ENCODE data around the gene TSPYL4. TPM values are rescaled to one million over a fixed set of nuclear protein-coding genes. Genes with fewer than 3 reads are reported as not detected.

TSPYL4 gene
- total RNA-seq, 3 donors from 2014 or later: 15.2 to 22.2 (median 19.0) TPM

DNA sequence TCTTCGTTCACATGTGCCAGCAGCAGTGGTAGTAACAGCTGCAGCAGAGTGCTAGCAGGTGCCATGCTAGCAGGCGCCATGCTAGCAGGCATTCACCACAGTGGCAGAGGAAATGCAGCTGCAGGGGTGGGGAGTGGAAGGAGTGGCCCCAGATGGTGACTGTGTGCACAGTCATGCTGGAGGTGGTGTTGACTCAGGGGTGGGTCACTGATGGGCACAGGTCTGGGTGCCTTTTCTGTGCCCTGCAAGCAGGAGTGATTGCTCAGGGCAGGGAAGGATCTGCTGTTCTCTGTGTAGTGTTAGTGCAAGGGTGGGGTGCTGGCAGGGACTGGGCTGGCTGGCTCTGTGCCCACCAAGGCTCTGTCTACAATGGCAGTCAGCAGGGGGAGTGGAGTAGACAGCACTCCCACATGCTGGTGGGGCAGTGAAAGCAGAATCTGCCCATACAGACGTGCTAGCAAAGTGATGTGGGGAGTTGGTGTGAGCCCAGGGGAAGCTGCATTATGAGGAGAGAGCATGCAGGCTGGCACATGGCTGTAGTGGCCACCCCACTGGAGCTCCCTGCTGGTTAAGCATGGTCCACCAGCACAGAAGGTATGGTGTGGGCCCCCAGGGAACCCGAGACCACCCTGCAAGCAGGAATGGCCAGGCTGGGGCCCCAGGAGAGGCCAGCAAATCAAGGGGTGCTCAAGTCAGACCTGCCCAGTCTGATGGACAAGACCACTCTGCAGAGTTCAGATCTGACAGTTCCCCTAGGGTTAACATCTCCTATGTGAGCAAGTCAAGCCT is 11.4 kb upstream of the TSPYL4 start:
- TF ChIP-seq POLR2A (IDR thresholded peaks at IDR 0.05) (no peak), POLR2AphosphoS5 (IDR thresholded peaks at IDR 0.05) (no peak)
- TF ChIP-seq, protein P1, sequence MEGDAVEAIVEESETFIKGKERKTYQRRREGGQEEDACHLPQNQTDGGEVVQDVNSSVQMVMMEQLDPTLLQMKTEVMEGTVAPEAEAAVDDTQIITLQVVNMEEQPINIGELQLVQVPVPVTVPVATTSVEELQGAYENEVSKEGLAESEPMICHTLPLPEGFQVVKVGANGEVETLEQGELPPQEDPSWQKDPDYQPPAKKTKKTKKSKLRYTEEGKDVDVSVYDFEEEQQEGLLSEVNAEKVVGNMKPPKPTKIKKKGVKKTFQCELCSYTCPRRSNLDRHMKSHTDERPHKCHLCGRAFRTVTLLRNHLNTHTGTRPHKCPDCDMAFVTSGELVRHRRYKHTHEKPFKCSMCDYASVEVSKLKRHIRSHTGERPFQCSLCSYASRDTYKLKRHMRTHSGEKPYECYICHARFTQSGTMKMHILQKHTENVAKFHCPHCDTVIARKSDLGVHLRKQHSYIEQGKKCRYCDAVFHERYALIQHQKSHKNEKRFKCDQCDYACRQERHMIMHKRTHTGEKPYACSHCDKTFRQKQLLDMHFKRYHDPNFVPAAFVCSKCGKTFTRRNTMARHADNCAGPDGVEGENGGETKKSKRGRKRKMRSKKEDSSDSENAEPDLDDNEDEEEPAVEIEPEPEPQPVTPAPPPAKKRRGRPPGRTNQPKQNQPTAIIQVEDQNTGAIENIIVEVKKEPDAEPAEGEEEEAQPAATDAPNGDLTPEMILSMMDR (IDR thresholded peaks at IDR 0.05): no peak
- intact Hi-C loops (cut with DNase I; ENCODE audit: low total_unique reads): no loop called here
- no peak for DNase-seq (ENCODE audit: low spot score in 2 of 2)

DNA sequence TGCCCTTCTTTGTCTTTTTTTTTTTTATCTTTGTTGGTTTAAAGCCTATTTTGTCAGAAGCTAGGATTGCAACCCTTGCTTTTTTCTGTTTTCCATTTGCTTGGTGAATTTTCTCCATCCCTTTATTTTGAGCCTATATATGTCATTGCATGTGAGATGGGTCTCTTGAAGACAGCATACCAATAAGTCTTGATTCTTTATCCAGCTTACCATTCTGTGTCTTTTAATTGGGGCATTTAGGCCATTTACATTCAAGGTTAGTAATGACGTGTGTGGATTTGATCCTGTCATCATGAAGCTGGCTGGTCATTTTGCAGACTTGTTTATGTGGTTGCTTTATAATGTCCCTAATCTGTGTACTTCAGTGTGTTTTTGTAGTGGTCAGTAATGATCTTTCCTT is 9.5 kb upstream of the TSPYL4 start:
- Histone ChIP-seq H3K27ac (no peak overlapping the region), H3K27me3 (no peaks in the 10 kb centered on the region), H3K4me1 (no peaks in the 10 kb centered on the region), H3K9me3 (peaks cover 0 to 4% of the 10 kb centered on the region in 2 donors), H3K36me3 (no peaks in the 10 kb centered on the region), H3K4me3 (no peak overlapping the region)
- DNase-seq (ENCODE audit: low spot score in 2 of 2): no peak
- intact Hi-C loops (cut with DNase I; ENCODE audit: low total_unique reads): no loop called here
- TF ChIP-seq POLR2A (IDR thresholded peaks at IDR 0.05) (no peak), POLR2AphosphoS5 (IDR thresholded peaks at IDR 0.05) (no peak)
- TF ChIP-seq, protein P1 (IDR thresholded peaks at IDR 0.05): no peak

More for the DNA sequence above, 11.4 kb upstream of the TSPYL4 start:
- Histone ChIP-seq H3K4me3 (no peak overlapping the region), H3K36me3 (no peaks in the 10 kb centered on the region), H3K4me1 (no peaks in the 10 kb centered on the region), H3K9me3 (peaks cover 0 to 4% of the 10 kb centered on the region in 2 donors), H3K27me3 (no peaks in the 10 kb centered on the region), H3K27ac (no peak overlapping the region)

DNA sequence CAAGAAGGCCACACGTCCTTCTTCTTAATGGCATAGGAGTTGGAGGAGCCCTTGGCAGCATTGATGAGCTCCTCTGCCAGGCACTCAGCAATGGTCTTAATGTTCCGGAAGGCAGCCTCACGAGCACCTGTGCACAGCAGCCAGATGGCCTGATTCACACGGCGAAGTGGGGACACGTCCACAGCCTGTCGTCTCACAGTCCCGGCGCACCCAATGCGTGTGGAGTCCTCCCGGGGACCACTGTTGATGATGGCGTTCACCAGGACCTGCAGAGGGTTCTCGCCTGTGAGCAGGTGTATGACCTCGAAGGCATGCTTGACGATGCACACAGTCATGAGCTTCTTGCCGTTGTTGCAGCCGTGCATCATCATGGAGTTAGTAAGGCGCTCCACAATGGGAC is 4.6 kb upstream of the TSPYL4 start:
- Histone ChIP-seq H3K27me3 (no peaks in the 10 kb centered on the region), H3K27ac (no peak overlapping the region), H3K36me3 (no peaks in the 10 kb centered on the region), H3K9me3 (no peaks in the 10 kb centered on the region), H3K4me3 (no peak overlapping the region), H3K4me1 (no peaks in the 10 kb centered on the region)
- TF ChIP-seq POLR2AphosphoS5 (IDR thresholded peaks at IDR 0.05) (no peak), POLR2A (IDR thresholded peaks at IDR 0.05) (no peak)
- TF ChIP-seq, protein P1 (IDR thresholded peaks at IDR 0.05): no peak
- no peak for DNase-seq (ENCODE audit: low spot score in 2 of 2)
- intact Hi-C loops (cut with DNase I; ENCODE audit: low total_unique reads): no loop called here

DNA sequence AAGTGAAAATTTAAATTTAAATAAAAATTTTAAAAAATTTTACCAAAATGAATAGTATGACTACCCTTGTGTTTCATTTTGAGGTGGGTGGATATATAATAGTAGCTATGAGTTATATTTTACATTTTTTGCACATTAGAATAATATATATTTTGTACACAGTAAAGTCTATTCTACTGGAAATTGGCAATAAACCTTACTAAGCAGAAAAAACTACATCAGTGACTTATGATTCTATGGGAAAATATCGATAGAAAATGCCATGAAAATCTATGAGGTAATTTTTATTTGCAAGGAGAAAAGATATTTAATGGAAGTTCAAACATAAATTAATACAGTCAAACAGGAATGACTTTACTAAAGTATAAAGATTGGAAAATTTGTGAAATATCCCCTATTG is 2.8 kb upstream of the TSPYL4 start:
- H3K9me3 ChIP-seq: no peaks in the 10 kb centered on the region
- intact Hi-C loops (cut with DNase I; ENCODE audit: low total_unique reads): no loop called here
- no peak for DNase-seq (ENCODE audit: low spot score in 2 of 2)
- no peak overlapping the region for H3K27ac ChIP-seq
- H3K36me3 ChIP-seq: no peaks in the 10 kb centered on the region
- TF ChIP-seq POLR2A (IDR thresholded peaks at IDR 0.05) (no peak), POLR2AphosphoS5 (IDR thresholded peaks at IDR 0.05) (no peak)
- TF ChIP-seq, protein P1 (IDR thresholded peaks at IDR 0.05): no peak
- no peaks in the 10 kb centered on the region for H3K27me3 ChIP-seq
- no peak overlapping the region for H3K4me3 ChIP-seq
- peaks cover 0 to 8% of the 10 kb centered on the region in 2 donors for H3K4me1 ChIP-seq

DNA sequence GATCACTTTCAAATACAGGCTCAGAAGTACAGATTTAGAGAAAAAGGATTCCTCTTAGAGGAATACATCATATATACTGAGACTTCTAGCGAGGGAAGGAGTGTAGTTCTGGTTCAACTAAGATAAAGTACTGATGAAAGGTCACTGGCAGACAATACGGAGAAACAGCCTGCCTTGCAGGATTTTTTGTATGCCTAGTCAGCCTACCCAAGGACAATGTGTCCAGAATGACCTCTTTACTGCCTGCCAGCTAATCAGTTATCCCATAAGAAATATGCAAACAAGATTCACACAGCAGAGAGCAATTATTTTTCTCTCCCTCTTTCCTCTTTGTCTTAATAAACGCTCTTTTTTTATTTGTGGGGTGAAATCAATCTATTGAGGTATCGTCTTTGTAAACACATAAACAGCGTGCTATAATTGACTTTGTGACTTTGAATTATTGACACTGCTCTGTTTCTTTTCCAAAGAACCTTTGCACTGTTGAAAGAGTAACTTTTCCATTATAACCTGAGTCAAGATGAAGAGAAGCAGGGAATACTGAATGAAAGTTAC is 1.4 kb upstream of the TSPYL4 start:
- H3K36me3 ChIP-seq: no peaks in the 10 kb centered on the region
- TF ChIP-seq, protein P1 (IDR thresholded peaks at IDR 0.05): no peak
- TF ChIP-seq POLR2AphosphoS5 (IDR thresholded peaks at IDR 0.05) (no peak), POLR2A (IDR thresholded peaks at IDR 0.05) (no peak)
- H3K4me3 ChIP-seq: peak overlapping the region in 1 of 3 donors; percentile 21
- H3K4me1 ChIP-seq: peaks cover 0 to 20% of the 10 kb centered on the region in 2 donors
- no peak for DNase-seq (ENCODE audit: low spot score in 2 of 2)
- H3K27ac ChIP-seq: peak overlapping the region in 1 of 2 donors; percentile 34
- intact Hi-C loops (cut with DNase I; ENCODE audit: low total_unique reads): no loop called here
- no peaks in the 10 kb centered on the region for H3K9me3 ChIP-seq
- H3K27me3 ChIP-seq: no peaks in the 10 kb centered on the region
